ENCODE measurements around the gene ANKRD11.

Gene ANKRD11

GRCh38 chr16:89293276-89294143 is 196.9 kb downstream of the ANKRD11 start:
- DNase-seq = no peak

GRCh38 chr16:89292443-89293078 is 197.8 kb downstream of the ANKRD11 start:
- no peak for DNase-seq

- no peak for DNase-seq
These were observed 198.6 kb downstream of the ANKRD11 start for GRCh38 chr16:89291776-89292175.

GRCh38 chr16:89291363-89291762 is 199.0 kb downstream of the ANKRD11 start:
- no peak for DNase-seq

- no peak for DNase-seq
These were observed 199.5 kb downstream of the ANKRD11 start for GRCh38 chr16:89290887-89291286.

- no peak for DNase-seq
These were observed 199.9 kb downstream of the ANKRD11 start for GRCh38 chr16:89290472-89290871.

- peak; percentile 67 for DNase-seq
These were observed 200.6 kb downstream of the ANKRD11 start for GRCh38 chr16:89289428-89290395.

- DNase-seq = no peak
These were observed 201.4 kb downstream of the ANKRD11 start for GRCh38 chr16:89288966-89289365.

GRCh38 chr16:89288577-89288844 is 201.8 kb downstream of the ANKRD11 start:
- DNase-seq = no peak

- DNase-seq = no peak
These were observed 202.4 kb downstream of the ANKRD11 start for GRCh38 chr16:89287777-89288576.

- no peak for DNase-seq
These were observed 204.3 kb downstream of the ANKRD11 start for GRCh38 chr16:89286096-89286495.

GRCh38 chr16:89285381-89285780 is 205.0 kb downstream of the ANKRD11 start:
- DNase-seq = no peak

GRCh38 chr16:89283449-89283848 is 206.9 kb downstream of the ANKRD11 start:
- no peak for DNase-seq

- no peak for DNase-seq
These were observed 207.8 kb downstream of the ANKRD11 start for GRCh38 chr16:89282523-89282922.

GRCh38 chr16:89281829-89282228 is 208.5 kb downstream of the ANKRD11 start:
- no peak for DNase-seq

- DNase-seq = no peak
These were observed 209.2 kb downstream of the ANKRD11 start for GRCh38 chr16:89281189-89281577.

- DNase-seq = no peak
These were observed 209.7 kb downstream of the ANKRD11 start for GRCh38 chr16:89280546-89281188.

- no peak for DNase-seq
These were observed 210.5 kb downstream of the ANKRD11 start for GRCh38 chr16:89279666-89280481.

- DNase-seq = no peak
These were observed 211.7 kb downstream of the ANKRD11 start for GRCh38 chr16:89278441-89279240.

- DNase-seq = no peak
These were observed 212.6 kb downstream of the ANKRD11 start for GRCh38 chr16:89277641-89278341.
